ENCODE results near the gene PIEZO2.

- TF ChIP-seq, protein P1, sequence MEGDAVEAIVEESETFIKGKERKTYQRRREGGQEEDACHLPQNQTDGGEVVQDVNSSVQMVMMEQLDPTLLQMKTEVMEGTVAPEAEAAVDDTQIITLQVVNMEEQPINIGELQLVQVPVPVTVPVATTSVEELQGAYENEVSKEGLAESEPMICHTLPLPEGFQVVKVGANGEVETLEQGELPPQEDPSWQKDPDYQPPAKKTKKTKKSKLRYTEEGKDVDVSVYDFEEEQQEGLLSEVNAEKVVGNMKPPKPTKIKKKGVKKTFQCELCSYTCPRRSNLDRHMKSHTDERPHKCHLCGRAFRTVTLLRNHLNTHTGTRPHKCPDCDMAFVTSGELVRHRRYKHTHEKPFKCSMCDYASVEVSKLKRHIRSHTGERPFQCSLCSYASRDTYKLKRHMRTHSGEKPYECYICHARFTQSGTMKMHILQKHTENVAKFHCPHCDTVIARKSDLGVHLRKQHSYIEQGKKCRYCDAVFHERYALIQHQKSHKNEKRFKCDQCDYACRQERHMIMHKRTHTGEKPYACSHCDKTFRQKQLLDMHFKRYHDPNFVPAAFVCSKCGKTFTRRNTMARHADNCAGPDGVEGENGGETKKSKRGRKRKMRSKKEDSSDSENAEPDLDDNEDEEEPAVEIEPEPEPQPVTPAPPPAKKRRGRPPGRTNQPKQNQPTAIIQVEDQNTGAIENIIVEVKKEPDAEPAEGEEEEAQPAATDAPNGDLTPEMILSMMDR (IDR thresholded peaks at IDR 0.05), result no peak
- no peak for TF ChIP-seq EZH2 (IDR thresholded peaks at IDR 0.05)
These were observed 323.0 kb downstream of the PIEZO2 start for GRCh38 chr18:10826400-10826799.
